ENCODE results near the gene SLC35F3.

DNA sequence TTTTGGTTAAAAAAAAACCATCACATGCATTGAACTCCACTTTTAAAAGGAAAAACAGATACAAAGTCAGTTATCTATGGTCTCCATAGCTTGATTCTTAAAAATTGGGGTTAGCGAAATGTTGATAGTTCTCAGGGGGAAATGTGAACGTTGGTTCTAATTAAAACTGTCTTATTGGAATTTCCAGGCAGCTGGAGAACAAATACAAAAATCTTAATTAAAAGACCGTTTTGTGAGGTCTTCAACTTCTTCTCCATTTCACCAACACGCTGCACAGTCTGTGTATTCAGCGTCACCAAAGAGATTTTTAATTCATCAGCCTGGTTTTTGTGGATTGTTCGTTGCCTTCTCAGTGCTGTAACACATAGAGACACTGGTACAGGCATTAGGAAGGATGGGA lies 369.5 kb downstream of the SLC35F3 start:
- TF ChIP-seq, protein P1, sequence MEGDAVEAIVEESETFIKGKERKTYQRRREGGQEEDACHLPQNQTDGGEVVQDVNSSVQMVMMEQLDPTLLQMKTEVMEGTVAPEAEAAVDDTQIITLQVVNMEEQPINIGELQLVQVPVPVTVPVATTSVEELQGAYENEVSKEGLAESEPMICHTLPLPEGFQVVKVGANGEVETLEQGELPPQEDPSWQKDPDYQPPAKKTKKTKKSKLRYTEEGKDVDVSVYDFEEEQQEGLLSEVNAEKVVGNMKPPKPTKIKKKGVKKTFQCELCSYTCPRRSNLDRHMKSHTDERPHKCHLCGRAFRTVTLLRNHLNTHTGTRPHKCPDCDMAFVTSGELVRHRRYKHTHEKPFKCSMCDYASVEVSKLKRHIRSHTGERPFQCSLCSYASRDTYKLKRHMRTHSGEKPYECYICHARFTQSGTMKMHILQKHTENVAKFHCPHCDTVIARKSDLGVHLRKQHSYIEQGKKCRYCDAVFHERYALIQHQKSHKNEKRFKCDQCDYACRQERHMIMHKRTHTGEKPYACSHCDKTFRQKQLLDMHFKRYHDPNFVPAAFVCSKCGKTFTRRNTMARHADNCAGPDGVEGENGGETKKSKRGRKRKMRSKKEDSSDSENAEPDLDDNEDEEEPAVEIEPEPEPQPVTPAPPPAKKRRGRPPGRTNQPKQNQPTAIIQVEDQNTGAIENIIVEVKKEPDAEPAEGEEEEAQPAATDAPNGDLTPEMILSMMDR (IDR thresholded peaks at IDR 0.05; ENCODE audit: low read depth, low read length, missing input control), result no peak
- TF ChIP-seq JUND (IDR thresholded peaks at IDR 0.05), result no peak
